PC-9 (cell line): Measurements from ENCODE around the gene HTR5A. TPM values are rescaled to one million over a fixed set of nuclear protein-coding genes. Genes with fewer than 3 reads are reported as not detected.

ENCODE experiments used
- BruUV-seq: library from RNA; stranded (reverse); fragments of 400-500 nt; replicated peaks from 2 replicates; lab custom pipeline; 2021; lab: Mats Ljungman, UMichigan
- CTCF ChIA-PET: fragments of 300-600 bp; sonication (Branson Sonifier 250); formaldehyde crosslinking; loops from one replicate; lab custom pipeline; 2022; ENCODE audit warnings: antibody characterized with exemption; lab: Charles Lee
- POLR2A ChIA-PET: fragments of 300-600 bp; sonication (Branson Sonifier 250); formaldehyde crosslinking; loops from one replicate; lab custom pipeline; 2022; ENCODE audit warnings: antibody characterized with exemption; ENCODE audit not compliant: unreplicated experiment; lab: Charles Lee
- DNase-seq, 2 experiments: peaks; one replicate each; pipeline versions ENCODE4 v3.0.0 to v3.0.0-alpha.2; 2015 to 2022; ENCODE audit warnings: mixed read lengths in 1 of 2
- H2AFZ ChIP-seq: fragments of 200-600 bp; sonication (generic); 2 replicates; pipeline ENCODE4 v1.8.1; 2017; ENCODE audit warnings: antibody characterized with exemption
- H3F3A ChIP-seq: fragments of 200-600 bp; sonication (generic); 2 replicates; pipeline ENCODE4 v1.8.1; 2017; ENCODE audit warnings: antibody characterized with exemption, mild to moderate bottlenecking, low read depth; ENCODE audit not compliant: insufficient read depth
- H3K27ac ChIP-seq: fragments of 200-600 bp; sonication (generic); 2 replicates; pipeline ENCODE4 v1.6.1; 2016; ENCODE audit warnings: mixed run types
- H3K27me3 ChIP-seq: fragments of 200-600 bp; sonication (generic); 2 replicates; pipeline ENCODE4 v1.6.1; 2016; ENCODE audit warnings: low read depth, mixed run types; ENCODE audit not compliant: insufficient read depth
- H3K36me3 ChIP-seq: fragments of 200-600 bp; sonication (generic); 2 replicates; pipeline ENCODE4 v1.6.1; 2016; ENCODE audit warnings: low read depth, mixed run types
- H3K4me1 ChIP-seq: fragments of 200-600 bp; sonication (generic); replicated peaks from 2 replicates; pipeline ENCODE4 v1.6.1; 2016; ENCODE audit warnings: mixed run types; ENCODE audit not compliant: insufficient read depth
- H3K4me2 ChIP-seq: fragments of 200-600 bp; sonication (generic); 2 replicates; pipeline ENCODE4 v1.6.1; 2017; ENCODE audit warnings: mixed run types
- H3K4me3 ChIP-seq: fragments of 200-600 bp; sonication (generic); 2 replicates; pipeline ENCODE4 v1.6.1; 2016; ENCODE audit warnings: mixed run types
- H3K79me2 ChIP-seq: fragments of 200-600 bp; sonication (generic); 2 replicates; pipeline ENCODE4 v1.6.1; 2017; ENCODE audit warnings: low read depth, mixed run types
- H3K9me2 ChIP-seq: fragments of 200-600 bp; sonication (generic); 2 replicates; pipeline ENCODE4 v1.8.1; 2017; ENCODE audit warnings: mild to moderate bottlenecking; ENCODE audit not compliant: insufficient read depth
- H3K9me3 ChIP-seq: fragments of 200-600 bp; sonication (generic); 2 replicates; pipeline ENCODE4 v1.8.1; 2016; ENCODE audit warnings: low read depth; ENCODE audit not compliant: insufficient read depth
- H4K20me1 ChIP-seq: fragments of 200-600 bp; sonication (generic); 2 replicates; pipeline ENCODE4 v1.8.1; 2017; ENCODE audit not compliant: insufficient read depth
- EZH2 ChIP-seq: fragments of 200-600 bp; sonication (generic); IDR thresholded peaks from 2 replicates; pipeline ENCODE4 v1.8.0; 2017; ENCODE audit warnings: antibody characterized with exemption, low read depth
- intact Hi-C: fragments of 100-400 bp; cut with micrococcal nuclease; formaldehyde crosslinking; loops from one replicate; pipeline ENCODE4 v1.10.0; 2022; ENCODE audit not compliant: unreplicated experiment
- total RNA-seq: library from RNA; stranded (reverse); gene quantifications from 2 replicates; pipeline ENCODE4 v1.2.3, GENCODE V29; 2021
- TF ChIP-seq, protein P1 (sequence below): fragments of 200-600 bp; sonication (generic); conservative IDR thresholded peaks from 2 replicates; pipeline ENCODE4 v1.6.1; 2017; ENCODE audit warnings: mixed run types, antibody characterized with exemption, mild to moderate bottlenecking, moderate library complexity

HTR5A gene
- total RNA-seq, 1 experiment from 2014 or later: not detected

DNA sequence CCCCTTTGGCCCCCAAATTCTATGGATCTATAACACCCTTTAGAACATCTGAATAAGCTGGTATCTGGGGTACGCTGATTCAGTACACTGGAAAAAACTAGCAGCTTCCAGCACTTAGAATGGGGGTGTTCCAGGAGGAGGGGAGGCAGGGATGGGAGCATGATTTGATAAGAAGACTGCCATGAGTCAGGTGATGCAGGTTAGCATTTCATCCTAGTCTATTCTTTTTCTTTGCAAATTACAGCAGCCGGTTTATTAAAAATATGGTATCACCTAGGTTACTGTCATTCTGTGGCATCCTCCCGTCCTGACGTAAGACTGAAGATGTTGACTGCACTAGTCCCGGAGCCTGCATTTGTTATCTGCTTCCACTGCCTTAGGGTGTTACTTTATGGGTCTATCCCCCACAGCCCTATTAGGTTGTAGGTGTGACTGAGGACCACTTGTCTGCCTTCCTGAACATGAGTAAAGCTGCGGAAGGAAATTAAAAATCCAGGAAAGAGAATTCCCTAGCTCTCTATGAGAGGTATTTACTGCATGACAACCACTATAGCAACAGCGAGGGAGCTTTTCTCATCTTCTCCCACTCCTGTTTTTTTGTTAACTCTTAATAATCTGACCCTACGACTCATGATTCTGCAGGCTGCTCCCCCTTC, 1.9 kb downstream of the HTR5A start:
- Histone ChIP-seq H3K4me1 (no peaks in the 10 kb centered on the region), H3K9me2 (no peaks in the 10 kb centered on the region), H3K9me3 (no peaks in the 10 kb centered on the region), H3K36me3 (no peaks in the 10 kb centered on the region), H3K27me3 (peaks cover 71% of the 10 kb centered on the region), H3K4me3 (no peak overlapping the region), H4K20me1 (no peaks in the 10 kb centered on the region; the same call in 1 of the 2 replicates), H3K79me2 (no peaks in the 10 kb centered on the region), H3K4me2 (no peak overlapping the region), H3K27ac (no peak overlapping the region), H2AFZ (no peak overlapping the region), H3F3A (no peaks in the 10 kb centered on the region)
- ChIA-PET POLR2A (no interaction called here), CTCF (no interaction called here)
- no peak for DNase-seq
- TF ChIP-seq EZH2: no peak
- TF ChIP-seq, protein P1, sequence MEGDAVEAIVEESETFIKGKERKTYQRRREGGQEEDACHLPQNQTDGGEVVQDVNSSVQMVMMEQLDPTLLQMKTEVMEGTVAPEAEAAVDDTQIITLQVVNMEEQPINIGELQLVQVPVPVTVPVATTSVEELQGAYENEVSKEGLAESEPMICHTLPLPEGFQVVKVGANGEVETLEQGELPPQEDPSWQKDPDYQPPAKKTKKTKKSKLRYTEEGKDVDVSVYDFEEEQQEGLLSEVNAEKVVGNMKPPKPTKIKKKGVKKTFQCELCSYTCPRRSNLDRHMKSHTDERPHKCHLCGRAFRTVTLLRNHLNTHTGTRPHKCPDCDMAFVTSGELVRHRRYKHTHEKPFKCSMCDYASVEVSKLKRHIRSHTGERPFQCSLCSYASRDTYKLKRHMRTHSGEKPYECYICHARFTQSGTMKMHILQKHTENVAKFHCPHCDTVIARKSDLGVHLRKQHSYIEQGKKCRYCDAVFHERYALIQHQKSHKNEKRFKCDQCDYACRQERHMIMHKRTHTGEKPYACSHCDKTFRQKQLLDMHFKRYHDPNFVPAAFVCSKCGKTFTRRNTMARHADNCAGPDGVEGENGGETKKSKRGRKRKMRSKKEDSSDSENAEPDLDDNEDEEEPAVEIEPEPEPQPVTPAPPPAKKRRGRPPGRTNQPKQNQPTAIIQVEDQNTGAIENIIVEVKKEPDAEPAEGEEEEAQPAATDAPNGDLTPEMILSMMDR: no peak
- no TSS peak for BruUV-seq
- intact Hi-C loops: loop anchor here (5.0 kb wide), 1 partner anchor 145 kb away; no protein-coding TSS in a partner anchor

DNA sequence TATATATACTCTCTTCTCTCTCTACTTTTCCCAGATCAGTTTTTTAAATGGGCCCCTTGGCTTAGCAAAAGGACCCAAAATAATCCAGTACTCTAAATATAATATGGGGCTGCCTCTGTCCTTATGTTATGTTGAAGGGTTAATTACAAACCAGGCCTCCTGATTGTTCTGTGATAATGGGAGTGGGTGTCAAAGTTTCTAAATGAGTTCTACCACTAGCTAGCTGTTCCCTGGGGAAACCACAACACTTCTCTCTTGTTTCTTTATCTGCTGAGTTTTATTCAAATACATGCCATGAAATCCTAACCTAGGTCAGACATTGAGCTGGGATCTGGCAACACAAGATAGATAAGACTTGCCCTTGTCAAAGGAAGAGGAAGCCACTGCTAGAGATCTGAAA, 3.8 kb downstream of the HTR5A start:
- no TSS peak for BruUV-seq
- no peak overlapping the region for H3K4me3 ChIP-seq
- intact Hi-C loops: loop anchor here (5.0 kb wide), 1 partner anchor 147 kb away; no protein-coding TSS in a partner anchor
- no peaks in the 10 kb centered on the region for H3K36me3 ChIP-seq
- no peak overlapping the region for H2AFZ ChIP-seq
- no peak for TF ChIP-seq EZH2
- TF ChIP-seq, protein P1: no peak
- H3K4me2 ChIP-seq: no peak overlapping the region
- no peaks in the 10 kb centered on the region for H3K9me2 ChIP-seq
- H3K79me2 ChIP-seq: no peaks in the 10 kb centered on the region
- H3K9me3 ChIP-seq: no peaks in the 10 kb centered on the region
- H3K4me1 ChIP-seq: no peaks in the 10 kb centered on the region
- DNase-seq: no peak
- no peak overlapping the region for H3K27ac ChIP-seq
- ChIA-PET CTCF (no interaction called here), POLR2A (no interaction called here)
- no peaks in the 10 kb centered on the region; the same call in 1 of the 2 replicates for H4K20me1 ChIP-seq
- H3K27me3 ChIP-seq: peaks cover 68% of the 10 kb centered on the region
- H3F3A ChIP-seq: no peaks in the 10 kb centered on the region

DNA sequence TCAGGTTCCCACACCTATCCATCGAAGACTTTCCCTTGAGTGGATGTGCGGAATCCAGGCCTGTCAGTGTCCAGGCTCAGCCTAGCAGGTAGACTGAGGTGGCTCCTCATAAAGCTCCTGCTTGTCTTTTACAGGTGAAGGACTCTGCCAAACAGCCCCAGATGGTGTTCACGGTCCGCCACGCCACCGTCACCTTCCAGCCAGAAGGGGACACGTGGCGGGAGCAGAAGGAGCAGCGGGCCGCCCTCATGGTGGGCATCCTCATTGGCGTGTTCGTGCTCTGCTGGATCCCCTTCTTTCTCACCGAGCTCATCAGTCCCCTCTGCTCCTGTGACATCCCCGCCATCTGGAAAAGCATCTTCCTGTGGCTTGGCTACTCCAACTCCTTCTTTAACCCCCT, 13.9 kb downstream of the HTR5A start:
- TF ChIP-seq, protein P1: no peak
- 0 out of 2 replicates have a peak, but pooled peaks have one; percentile 43 for TF ChIP-seq EZH2
- no TSS peak for BruUV-seq
- Histone ChIP-seq H3K4me3 (no peak overlapping the region), H3K27me3 (peaks cover 83% of the 10 kb centered on the region), H3K4me1 (no peaks in the 10 kb centered on the region), H3K79me2 (no peaks in the 10 kb centered on the region), H3K9me2 (no peaks in the 10 kb centered on the region), H4K20me1 (no peaks in the 10 kb centered on the region; the same call in 1 of the 2 replicates), H2AFZ (no peak overlapping the region), H3K9me3 (no peaks in the 10 kb centered on the region), H3K27ac (no peak overlapping the region), H3F3A (no peaks in the 10 kb centered on the region), H3K36me3 (no peaks in the 10 kb centered on the region), H3K4me2 (no peak overlapping the region)
- ChIA-PET CTCF (no interaction called here), POLR2A (no interaction called here)
- intact Hi-C loops: no loop called here
- DNase-seq: no peak
